Right atrium auricular region (tissue), 2 donors: ENCODE measurements around the gene SEH1L. TPM values are rescaled to one million over a fixed set of nuclear protein-coding genes. Genes with fewer than 3 reads are reported as not detected.
"Not testable (repeated sequence)": the region's sequence is repeated elsewhere in the genome, so short reads cannot be mapped to it uniquely, and the experiment has no call there.

Source experiments
- DNase-seq: peaks from one replicate; pipeline ENCODE4 v3.0.0-alpha.2; 2019; ENCODE audit warnings: low spot score
- H3K27ac ChIP-seq, 2 donors: fragments of 200-600 bp; sonication (generic); 1 replicate in 1 of 2; 2 replicates in 1 of 2; pipeline ENCODE4 v1.5.1; 2016 to 2019
- H3K27me3 ChIP-seq, 2 donors: fragments of 200-600 bp; sonication (generic); one replicate each; pipeline versions ENCODE4 v1.5.1 to v1.6.0; 2017 to 2019
- H3K36me3 ChIP-seq: fragments of 200-600 bp; sonication (generic); one replicate; pipeline ENCODE4 v1.5.1; 2016
- H3K4me1 ChIP-seq, 2 donors: fragments of 200-600 bp; sonication (generic); one replicate each; pipeline versions ENCODE4 v1.5.1 to v1.6.0; 2017 to 2019
- H3K4me3 ChIP-seq, 2 donors: fragments of 200-600 bp; sonication (generic); 1 replicate in 1 of 2; 2 replicates in 1 of 2; pipeline ENCODE4 v1.5.1; 2017 to 2019; ENCODE audit warnings: mild to moderate bottlenecking in 1 of 2, moderate library complexity in 1 of 2
- H3K9me3 ChIP-seq, 2 donors: fragments of 200-600 bp; sonication (generic); one replicate each; pipeline ENCODE4 v1.5.1; 2019
- CTCF ChIP-seq, 2 donors: fragments of 200-600 bp; sonication (generic); IDR thresholded peaks; one replicate each; pipeline ENCODE4 v1.5.1; 2019; ENCODE audit warnings: antibody characterized with exemption in 2 of 2
- total RNA-seq, 2 donors: library from RNA; depleted of rRNA; stranded (reverse); fragments of >200 nt; gene quantifications; one replicate each; pipeline ENCODE4 v1.1.0, GENCODE V29; 2016

Gene SEH1L
- total RNA-seq, 2 donors from 2014 or later, result 7.7 to 17.7 TPM

- no peak overlapping the region for H3K27ac ChIP-seq
- H3K36me3 ChIP-seq, result no peaks in the 10 kb centered on the region
- peaks cover 0 to 50% of the 10 kb centered on the region in 2 donors for H3K4me1 ChIP-seq
- H3K27me3 ChIP-seq, result no peaks in the 10 kb centered on the region
- DNase-seq, result no peak
- no peak for TF ChIP-seq CTCF (IDR thresholded peaks at IDR 0.05)
- H3K9me3 ChIP-seq, result no peaks in the 10 kb centered on the region
- H3K4me3 ChIP-seq, result no peak overlapping the region
These were observed 45.6 kb downstream of the SEH1L start for GRCh38 chr18:12993439-12993838.

GRCh38 chr18:12995424-12995823 is 47.6 kb downstream of the SEH1L start:
- no peaks in the 10 kb centered on the region for H3K36me3 ChIP-seq
- H3K4me1 ChIP-seq, result peaks cover 0 to 45% of the 10 kb centered on the region in 2 donors
- no peak overlapping the region for H3K4me3 ChIP-seq
- no peak overlapping the region for H3K27ac ChIP-seq
- no peak for DNase-seq
- no peaks in the 10 kb centered on the region for H3K9me3 ChIP-seq
- H3K27me3 ChIP-seq, result no peaks in the 10 kb centered on the region
- no peak for TF ChIP-seq CTCF (IDR thresholded peaks at IDR 0.05)

- Histone ChIP-seq H3K9me3 (no peaks in the 10 kb centered on the region), H3K4me3 (no peak overlapping the region), H3K4me1 (peaks cover 0 to 43% of the 10 kb centered on the region in 2 donors), H3K36me3 (no peaks in the 10 kb centered on the region), H3K27me3 (no peaks in the 10 kb centered on the region), H3K27ac (no peak overlapping the region)
- no peak for DNase-seq
- TF ChIP-seq CTCF (IDR thresholded peaks at IDR 0.05), result no peak
These were observed 48.2 kb downstream of the SEH1L start for GRCh38 chr18:12995952-12996477.

- peaks cover 0 to 42% of the 10 kb centered on the region in 2 donors for H3K4me1 ChIP-seq
- no peak for DNase-seq
- H3K9me3 ChIP-seq, result no peaks in the 10 kb centered on the region
- H3K27me3 ChIP-seq, result no peaks in the 10 kb centered on the region
- peaks cover 5% of the 10 kb centered on the region for H3K36me3 ChIP-seq
- H3K4me3 ChIP-seq, result no peak overlapping the region
- TF ChIP-seq CTCF (IDR thresholded peaks at IDR 0.05), result no peak
- H3K27ac ChIP-seq, result no peak overlapping the region
These were observed 49.0 kb downstream of the SEH1L start for GRCh38 chr18:12996661-12997292.

GRCh38 chr18:12997330-12997729 is 49.5 kb downstream of the SEH1L start:
- H3K36me3 ChIP-seq, H3K27me3 ChIP-seq, DNase-seq, H3K4me3 ChIP-seq, H3K9me3 ChIP-seq, H3K27ac ChIP-seq: not testable (repeated sequence)
- H3K4me1 ChIP-seq, result peaks cover 0 to 37% of the 10 kb centered on the region in 2 donors

GRCh38 chr18:12998332-12999060 is 50.7 kb downstream of the SEH1L start:
- no peaks in the 10 kb centered on the region for H3K27me3 ChIP-seq
- TF ChIP-seq CTCF (IDR thresholded peaks at IDR 0.05), result no peak
- no peak overlapping the region for H3K27ac ChIP-seq
- H3K4me1 ChIP-seq, result peaks cover 0 to 25% of the 10 kb centered on the region in 2 donors
- H3K36me3 ChIP-seq, result peaks cover 6% of the 10 kb centered on the region
- no peak for DNase-seq
- no peak overlapping the region for H3K4me3 ChIP-seq
- no peaks in the 10 kb centered on the region for H3K9me3 ChIP-seq
